K562 treated with DMSO at 1 percent for 12 hours (cell line): Measurements from ENCODE around the gene METTL14. TPM values are rescaled to one million over a fixed set of nuclear protein-coding genes. Genes with fewer than 3 reads are reported as not detected.

ENCODE experiments used
- total RNA-seq: library from RNA; unstranded; fragments of 300-600 nt; gene quantifications from 2 replicates; pipeline ENCODE4 v1.2.3, GENCODE V29; 2022; ENCODE audit not compliant: insufficient read depth

The METTL14 gene
- total RNA-seq, result 3.1 and 7.4 TPM in 2 replicates

DNA sequence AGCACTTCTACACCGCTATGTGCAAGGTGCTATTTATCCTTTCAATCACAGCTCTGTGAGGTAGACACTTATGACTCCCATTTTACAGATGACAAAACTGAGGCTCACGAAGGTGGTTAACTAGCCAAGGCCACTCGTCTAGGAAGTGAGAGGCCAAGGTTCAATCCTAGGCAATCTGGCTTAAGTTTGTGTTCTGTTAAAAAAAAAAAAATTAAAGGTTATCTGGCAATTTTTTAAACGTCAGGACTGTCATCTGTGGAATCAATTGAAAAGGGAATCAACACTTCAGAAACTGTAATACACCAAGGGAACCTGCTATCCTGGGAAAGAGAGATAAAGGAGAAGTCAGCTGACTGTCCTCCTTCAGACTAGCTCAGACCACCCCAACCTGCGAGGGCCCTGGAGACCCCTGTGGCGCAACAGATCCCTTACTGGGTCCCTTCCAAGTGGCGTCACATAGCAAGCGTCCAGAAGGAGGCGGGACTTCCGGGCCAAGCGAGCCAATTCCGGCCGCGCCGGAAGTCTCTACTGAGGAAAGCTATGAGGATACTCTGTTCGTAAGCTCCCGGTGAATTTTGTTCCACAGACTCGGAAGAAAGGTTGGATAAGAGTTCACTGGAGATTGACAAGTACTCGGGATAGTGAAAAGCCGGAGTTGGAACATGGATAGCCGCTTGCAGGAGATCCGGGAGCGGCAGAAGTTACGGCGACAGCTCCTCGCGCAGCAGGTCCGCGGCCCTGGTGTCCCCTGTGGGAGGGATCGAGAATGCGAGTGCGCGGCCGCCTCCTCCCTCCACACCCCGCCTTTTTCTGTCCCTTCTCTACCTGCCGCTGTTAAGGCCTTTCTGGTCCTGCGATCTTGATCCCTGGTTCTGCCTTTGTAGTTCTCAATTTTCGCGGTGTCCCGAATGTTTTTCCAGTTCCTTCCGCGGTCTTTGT, at the start of gene METTL14:
Gene METTL14, plus strand, starts transcription at position 520 of the 939 bp plus-strand sequence. Its CDS starts 143 bp downstream, at position 663.

Other genes with a start within 250 kb of the METTL14 start
- gene SEC24D, start 150.7 kb downstream of the METTL14 start, total RNA-seq, result 15.7 and 45.7 TPM in 2 replicates
- 0.05 and 0.13 TPM in 2 replicates for gene SYNPO2, start 203.5 kb downstream of the METTL14 start, total RNA-seq